ENCODE measurements around the gene ERCC8. TPM values are rescaled to one million over a fixed set of nuclear protein-coding genes. Genes with fewer than 3 reads are reported as not detected.
A peak's percentile ranks its signal among the peaks of the same experiment; 100 is the strongest.

Gene ERCC8
- total RNA-seq, 1 donor from 2014 or later = 30.4 TPM

- DNase-seq (ENCODE audit: low read depth) = no peak
- Histone ChIP-seq H3K36me3 (ENCODE audit: control insufficient read depth, insufficient read depth, low read length) (no peaks in the 10 kb centered on the region), H3K4me3 (ENCODE audit: low read depth, low read length) (no peak overlapping the region), H3K27me3 (ENCODE audit: control insufficient read depth, insufficient read depth, low read length) (no peaks in the 10 kb centered on the region)
- no peak for TF ChIP-seq CTCF (IDR thresholded peaks at IDR 0.05; ENCODE audit: insufficient read depth, low read length, poor library complexity, severe bottlenecking)
Observed at GRCh38 chr5:60852940-60853339, 91.9 kb downstream of the ERCC8 start.

- H3K36me3 ChIP-seq (ENCODE audit: control insufficient read depth, insufficient read depth, low read length) = no peaks in the 10 kb centered on the region
- TF ChIP-seq CTCF (IDR thresholded peaks at IDR 0.05; ENCODE audit: insufficient read depth, low read length, poor library complexity, severe bottlenecking) = no peak
- no peak for DNase-seq (ENCODE audit: low read depth)
- H3K4me3 ChIP-seq (ENCODE audit: low read depth, low read length) = no peak overlapping the region
- no peaks in the 10 kb centered on the region for H3K27me3 ChIP-seq (ENCODE audit: control insufficient read depth, insufficient read depth, low read length)
Observed at GRCh38 chr5:60852317-60852716, 92.6 kb downstream of the ERCC8 start.

GRCh38 chr5:60851626-60852025 is 93.2 kb downstream of the ERCC8 start:
- DNase-seq (ENCODE audit: low read depth) = no peak
- no peak overlapping the region for H3K4me3 ChIP-seq (ENCODE audit: low read depth, low read length)
- no peaks in the 10 kb centered on the region for H3K36me3 ChIP-seq (ENCODE audit: control insufficient read depth, insufficient read depth, low read length)
- no peak for TF ChIP-seq CTCF (IDR thresholded peaks at IDR 0.05; ENCODE audit: insufficient read depth, low read length, poor library complexity, severe bottlenecking)
- H3K27me3 ChIP-seq (ENCODE audit: control insufficient read depth, insufficient read depth, low read length) = no peaks in the 10 kb centered on the region

GRCh38 chr5:60846298-60846697 is 98.6 kb downstream of the ERCC8 start:
- Histone ChIP-seq H3K27me3 (ENCODE audit: control insufficient read depth, insufficient read depth, low read length) (no peaks in the 10 kb centered on the region), H3K4me3 (ENCODE audit: low read depth, low read length) (no peak overlapping the region), H3K36me3 (ENCODE audit: control insufficient read depth, insufficient read depth, low read length) (no peaks in the 10 kb centered on the region)
- TF ChIP-seq CTCF (IDR thresholded peaks at IDR 0.05; ENCODE audit: insufficient read depth, low read length, poor library complexity, severe bottlenecking) = no peak
- DNase-seq (ENCODE audit: low read depth) = no peak

- DNase-seq (ENCODE audit: low read depth) = no peak
- no peaks in the 10 kb centered on the region for H3K27me3 ChIP-seq (ENCODE audit: control insufficient read depth, insufficient read depth, low read length)
- TF ChIP-seq CTCF (IDR thresholded peaks at IDR 0.05; ENCODE audit: insufficient read depth, low read length, poor library complexity, severe bottlenecking) = peak; percentile 23
- H3K36me3 ChIP-seq (ENCODE audit: control insufficient read depth, insufficient read depth, low read length) = no peaks in the 10 kb centered on the region
- peak within 1 kb of the TSS; percentile 87 for H3K4me3 ChIP-seq (ENCODE audit: low read depth, low read length)
Observed at GRCh38 chr5:60843936-60844905, 100.6 kb downstream of the ERCC8 start, which contains the start of gene ELOVL7. Gene ELOVL7 (minus strand): TSS chr5:60844269. CDS start chr5:60787397, 56,872 bp downstream.

Measured in kidney epithelial cell (primary cell).